22Rv1 (cell line): Measurements from ENCODE around the gene TYRO3.

Experiments used
- H3K27ac ChIP-seq: fragments of 450-650 bp; 2 replicates; pipeline ENCODE4 v1.5.1; 2017
- CTCF ChIP-seq: fragments of 450-650 bp; IDR thresholded peaks from 2 replicates; pipeline ENCODE4 v1.5.1; 2017; ENCODE audit warnings: mild to moderate bottlenecking
- ZFX ChIP-seq: fragments of 450-650 bp; IDR thresholded peaks from 2 replicates; pipeline ENCODE4 v1.6.1; 2017; ENCODE audit warnings: antibody characterized with exemption, borderline replicate concordance

TYRO3 gene

GRCh38 chr15:41574158-41574557 lies 15.1 kb downstream of the TYRO3 start:
- TF ChIP-seq ZFX, result no peak
- TF ChIP-seq CTCF, result no peak
- H3K27ac ChIP-seq, result no peak overlapping the region

- H3K27ac ChIP-seq, result no peak overlapping the region
- no peak for TF ChIP-seq CTCF
- TF ChIP-seq ZFX, result no peak
These were observed 16.3 kb downstream of the TYRO3 start for GRCh38 chr15:41575282-41575681.

- TF ChIP-seq ZFX, result no peak
- no peak for TF ChIP-seq CTCF
These were observed 19.1 kb downstream of the TYRO3 start for GRCh38 chr15:41577863-41578735.

GRCh38 chr15:41578736-41579383 lies 19.8 kb downstream of the TYRO3 start:
- H3K27ac ChIP-seq, result no peak overlapping the region; the same call in 1 of the 2 replicates
- TF ChIP-seq ZFX (no peak), CTCF (no peak)

More at GRCh38 chr15:41577863-41578735, 19.1 kb downstream of the TYRO3 start:
- H3K27ac ChIP-seq, result no peak overlapping the region

GRCh38 chr15:41581110-41581509 lies 22.1 kb downstream of the TYRO3 start:
- TF ChIP-seq CTCF (0 out of 2 replicates have a peak, but pooled peaks have one; percentile 7), ZFX (no peak)
- no peak overlapping the region; the same call in 1 of the 2 replicates for H3K27ac ChIP-seq

- no peak overlapping the region for H3K27ac ChIP-seq
- TF ChIP-seq ZFX, result no peak
- TF ChIP-seq CTCF, result no peak
These were observed 24.8 kb downstream of the TYRO3 start for GRCh38 chr15:41583795-41584194.

- no peak for TF ChIP-seq CTCF
- H3K27ac ChIP-seq, result no peak overlapping the region
These were observed 25.7 kb downstream of the TYRO3 start for GRCh38 chr15:41584636-41585126.
